ENCODE data around the gene TEP1.

DNA sequence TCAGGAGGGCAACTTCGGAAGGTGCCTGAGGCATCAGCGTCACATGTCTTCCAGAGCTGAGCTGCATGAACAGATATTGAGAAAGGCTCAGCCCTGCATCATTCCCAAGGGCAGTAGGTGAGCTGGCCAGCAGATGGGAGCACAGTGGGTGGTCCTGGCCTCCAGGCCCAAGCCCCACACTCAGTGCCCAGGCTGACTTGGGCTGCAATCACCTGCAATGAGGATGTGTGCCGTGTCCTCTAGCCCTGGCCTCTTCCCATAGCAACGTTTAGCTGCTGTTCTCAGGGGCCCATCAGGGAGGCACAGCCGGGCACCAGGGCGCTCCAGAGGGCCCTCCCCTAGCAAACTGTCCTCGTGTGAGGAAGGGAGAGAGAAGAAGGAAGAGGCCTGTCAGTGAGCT lies 32.0 kb downstream of the TEP1 start:
- no peak for TF ChIP-seq CTCF (IDR thresholded peaks at IDR 0.05)
- TF ChIP-seq POLR2A (IDR thresholded peaks at IDR 0.05), result no peak
- TF ChIP-seq POLR2AphosphoS5 (IDR thresholded peaks at IDR 0.05), result no peak

Data from gastroesophageal sphincter (tissue), 3 donors.